Fibroblast of villous mesenchyme (primary cell): ENCODE data around the gene QPRT. TPM values are rescaled to one million over a fixed set of nuclear protein-coding genes. Genes with fewer than 3 reads are reported as not detected.
A peak's percentile ranks its signal among the peaks of the same experiment; 100 is the strongest.
"Not testable (repeated sequence)": the region's sequence is repeated elsewhere in the genome, so short reads cannot be mapped to it uniquely, and the experiment has no call there.

ENCODE experiments used
- DNase-seq: peaks from one replicate; pipeline ENCODE4 v3.0.0-alpha.2; 2010; ENCODE audit warnings: low read depth
- H3K4me3 ChIP-seq: 2 replicates; pipeline ENCODE4 v1.5.1; 2011; ENCODE audit warnings: low read depth, mild to moderate bottlenecking, low read length
- total RNA-seq: library from RNA; depleted of rRNA; stranded (reverse); fragments of >200 nt; gene quantifications from 2 replicates; pipeline ENCODE4 v1.2.3, GENCODE V29; 2012
- TF ChIP-seq, protein P1 (sequence below): IDR thresholded peaks from 2 replicates; pipeline ENCODE4 v1.5.1; 2012; ENCODE audit warnings: low read depth, mild to moderate bottlenecking, low read length; ENCODE audit not compliant: insufficient read depth

QPRT gene
- total RNA-seq, 1 donor, result 123 TPM

DNA sequence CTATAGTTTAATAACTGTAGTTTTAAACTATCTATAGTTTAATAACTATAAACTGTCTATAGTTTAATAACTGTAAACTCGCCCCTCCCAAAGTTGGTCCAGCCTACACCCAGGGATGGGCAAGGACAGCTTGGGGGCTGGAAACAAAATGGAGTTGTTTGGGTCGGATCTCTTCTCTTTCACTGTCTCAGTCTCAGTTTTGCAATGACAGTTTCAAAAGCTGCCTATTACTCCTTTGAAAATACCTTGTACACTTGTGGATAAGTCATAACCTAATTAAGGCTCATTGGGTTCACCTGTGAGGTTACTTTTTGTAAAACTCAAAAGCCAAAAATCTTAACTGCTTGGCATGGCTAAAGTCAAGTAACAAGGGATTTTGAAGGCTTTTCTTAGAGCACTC lies 35.4 kb downstream of the QPRT start:
- TF ChIP-seq, protein P1, sequence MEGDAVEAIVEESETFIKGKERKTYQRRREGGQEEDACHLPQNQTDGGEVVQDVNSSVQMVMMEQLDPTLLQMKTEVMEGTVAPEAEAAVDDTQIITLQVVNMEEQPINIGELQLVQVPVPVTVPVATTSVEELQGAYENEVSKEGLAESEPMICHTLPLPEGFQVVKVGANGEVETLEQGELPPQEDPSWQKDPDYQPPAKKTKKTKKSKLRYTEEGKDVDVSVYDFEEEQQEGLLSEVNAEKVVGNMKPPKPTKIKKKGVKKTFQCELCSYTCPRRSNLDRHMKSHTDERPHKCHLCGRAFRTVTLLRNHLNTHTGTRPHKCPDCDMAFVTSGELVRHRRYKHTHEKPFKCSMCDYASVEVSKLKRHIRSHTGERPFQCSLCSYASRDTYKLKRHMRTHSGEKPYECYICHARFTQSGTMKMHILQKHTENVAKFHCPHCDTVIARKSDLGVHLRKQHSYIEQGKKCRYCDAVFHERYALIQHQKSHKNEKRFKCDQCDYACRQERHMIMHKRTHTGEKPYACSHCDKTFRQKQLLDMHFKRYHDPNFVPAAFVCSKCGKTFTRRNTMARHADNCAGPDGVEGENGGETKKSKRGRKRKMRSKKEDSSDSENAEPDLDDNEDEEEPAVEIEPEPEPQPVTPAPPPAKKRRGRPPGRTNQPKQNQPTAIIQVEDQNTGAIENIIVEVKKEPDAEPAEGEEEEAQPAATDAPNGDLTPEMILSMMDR, result no peak
- H3K4me3 ChIP-seq, result no peak overlapping the region
- no peak for DNase-seq

DNA sequence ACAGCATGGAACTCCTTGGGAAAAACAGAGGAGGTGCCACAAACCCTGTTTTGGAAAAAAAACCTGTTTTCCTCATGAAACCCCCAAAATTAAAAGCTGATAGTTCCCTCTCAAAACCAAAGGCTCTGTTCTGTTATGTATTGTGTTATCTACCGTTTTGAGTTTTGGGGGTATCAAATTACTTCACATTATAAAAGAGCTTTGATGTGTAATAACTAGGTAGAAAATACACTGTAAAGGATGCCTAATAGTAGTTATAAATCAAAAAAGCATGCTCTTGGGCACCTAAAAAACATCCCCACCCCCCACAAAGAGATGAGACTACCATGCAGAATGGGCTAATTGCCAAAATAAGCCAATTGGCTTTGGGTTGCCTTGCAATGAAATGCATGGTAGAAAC lies 36.0 kb downstream of the QPRT start:
- DNase-seq, result no peak
- H3K4me3 ChIP-seq, result no peak overlapping the region
- TF ChIP-seq, protein P1, result no peak

DNA sequence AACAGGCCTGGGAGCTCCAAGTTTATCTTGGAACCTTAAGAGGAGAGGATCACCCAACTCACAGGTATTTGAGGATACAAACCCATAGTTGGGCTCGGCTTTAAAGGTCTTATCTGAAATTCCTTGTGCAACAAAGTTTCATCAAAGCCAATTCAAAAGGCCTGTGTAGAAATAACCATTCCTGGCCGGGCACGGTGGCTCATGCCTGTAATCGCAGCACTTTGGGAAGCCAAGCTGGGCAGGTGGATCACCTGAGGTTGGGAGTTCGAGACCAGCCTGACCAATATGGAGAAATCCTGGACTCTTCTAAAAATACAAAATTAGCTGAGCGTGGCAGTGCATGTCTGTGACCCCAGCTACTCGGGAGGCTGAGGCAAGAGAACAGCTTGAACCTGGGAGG lies 38.1 kb downstream of the QPRT start:
- no peak for DNase-seq
- no peak overlapping the region for H3K4me3 ChIP-seq
- TF ChIP-seq, protein P1, result no peak

DNA sequence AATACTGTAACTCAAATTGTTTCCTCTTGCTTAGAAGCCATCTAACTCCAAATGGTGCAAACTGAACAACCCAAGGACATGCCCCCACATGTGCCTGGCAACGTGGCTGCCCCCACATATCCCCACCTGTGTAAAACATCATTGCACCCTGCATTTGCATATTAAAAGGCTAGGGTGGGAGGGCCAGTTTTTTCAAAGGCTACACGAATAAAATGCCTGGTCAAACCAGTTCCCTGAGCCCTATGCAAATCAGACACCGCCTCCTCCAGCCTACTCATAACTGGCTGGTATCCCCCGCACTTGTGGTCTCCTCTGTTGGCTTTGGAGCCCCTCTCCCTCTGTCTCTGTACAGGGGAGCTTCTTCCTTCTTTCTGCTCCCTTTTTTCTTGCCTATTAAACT lies 40.1 kb downstream of the QPRT start:
- TF ChIP-seq, protein P1, result no peak
- no peak overlapping the region for H3K4me3 ChIP-seq
- no peak for DNase-seq

DNA sequence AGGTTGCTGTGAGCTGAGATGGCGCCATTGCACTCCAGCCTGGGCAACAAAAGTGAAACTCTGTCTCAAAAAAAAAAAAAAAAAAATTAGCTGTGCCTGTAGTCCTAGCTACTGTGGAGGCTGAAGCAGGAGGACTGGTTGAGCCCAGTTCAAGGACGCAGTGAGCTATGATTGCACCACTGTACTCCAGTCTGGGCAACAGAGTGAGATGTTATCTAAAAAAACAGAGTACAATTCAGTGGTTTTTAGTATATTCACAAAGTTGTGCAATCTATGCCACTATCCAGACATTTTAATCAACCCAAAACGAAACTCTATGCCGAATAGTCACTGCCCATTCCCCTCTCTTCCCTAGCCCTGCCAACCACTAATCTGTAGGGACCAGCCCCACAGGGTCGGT lies 41.7 kb downstream of the QPRT start:
- no peak overlapping the region for H3K4me3 ChIP-seq
- TF ChIP-seq, protein P1, result no peak
- peak; percentile 11 for DNase-seq

DNA sequence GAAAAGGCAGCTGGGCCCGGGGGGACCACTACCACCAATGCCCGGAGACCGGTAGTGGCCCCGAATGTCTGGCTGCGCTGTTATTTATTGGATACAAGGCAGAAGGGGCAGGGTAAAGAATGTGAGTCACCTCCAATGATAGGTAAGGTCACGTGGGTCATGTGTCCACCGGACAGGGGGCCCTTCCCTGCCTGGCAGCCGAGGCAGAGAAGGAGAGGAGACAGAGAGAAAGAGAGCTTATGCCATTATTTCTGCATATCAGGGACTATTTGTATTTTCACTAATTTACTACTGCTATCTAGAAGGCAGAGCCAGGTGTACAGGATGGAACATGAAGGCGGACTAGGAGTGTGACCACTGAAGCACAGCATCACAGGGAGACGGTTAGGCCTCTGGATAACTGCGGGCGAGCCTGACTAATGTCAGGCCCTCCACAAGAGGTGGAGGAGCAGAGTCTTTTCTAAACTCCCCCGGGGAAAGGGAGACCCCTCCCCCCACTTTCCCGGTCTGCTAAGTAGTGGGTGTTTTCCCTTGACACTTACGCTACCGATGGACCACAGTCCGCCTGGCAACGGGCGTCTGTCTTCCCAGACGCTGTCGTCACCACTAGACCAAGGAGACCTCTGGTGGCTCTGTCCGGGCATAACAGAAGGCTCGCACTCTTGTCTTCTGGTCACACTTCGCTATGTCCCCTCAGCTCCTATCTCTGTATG lies 42.3 kb downstream of the QPRT start:
- TF ChIP-seq, protein P1, result peak; percentile 61
- peak; percentile 68 for DNase-seq
- H3K4me3 ChIP-seq, result not testable (repeated sequence)
